ENCODE results near the gene ENPP1. TPM values are rescaled to one million over a fixed set of nuclear protein-coding genes. Genes with fewer than 3 reads are reported as not detected.

The ENPP1 gene
- total RNA-seq, 1 donor from 2014 or later: 14.7 TPM

GRCh38 chr6:131775886-131776285, 31.9 kb upstream of the ENPP1 start:
- H3K27ac ChIP-seq: no peak overlapping the region
- H3K4me1 ChIP-seq: peaks cover 13% of the 10 kb centered on the region
- no peaks in the 10 kb centered on the region for H3K9me3 ChIP-seq
- no peaks in the 10 kb centered on the region for H3K36me3 ChIP-seq
- DNase-seq (ENCODE audit: extremely low spot score in 2 of 2): no peak
- TF ChIP-seq CTCF (IDR thresholded peaks at IDR 0.05): no peak
- H3K4me3 ChIP-seq: no peak overlapping the region
- H3K27me3 ChIP-seq: no peaks in the 10 kb centered on the region
- intact Hi-C loops (cut with DNase I): no loop called here

GRCh38 chr6:131776985-131777384, 30.8 kb upstream of the ENPP1 start:
- Histone ChIP-seq H3K4me3 (no peak overlapping the region), H3K9me3 (no peaks in the 10 kb centered on the region), H3K4me1 (peaks cover 13% of the 10 kb centered on the region), H3K36me3 (no peaks in the 10 kb centered on the region), H3K27me3 (no peaks in the 10 kb centered on the region), H3K27ac (no peak overlapping the region)
- DNase-seq (ENCODE audit: extremely low spot score in 2 of 2): no peak
- intact Hi-C loops (cut with DNase I): no loop called here
- TF ChIP-seq POLR2A (IDR thresholded peaks at IDR 0.05): no peak
- TF ChIP-seq CTCF (IDR thresholded peaks at IDR 0.05): no peak
- no peak for TF ChIP-seq POLR2AphosphoS5 (IDR thresholded peaks at IDR 0.05; ENCODE audit: insufficient read depth in 1 of 2, low read depth in 1 of 2)

- no peak for DNase-seq (ENCODE audit: extremely low spot score in 2 of 2)
- no peak overlapping the region for H3K4me3 ChIP-seq
- no peaks in the 10 kb centered on the region for H3K9me3 ChIP-seq
- intact Hi-C loops (cut with DNase I): no loop called here
- no peaks in the 10 kb centered on the region for H3K36me3 ChIP-seq
- TF ChIP-seq POLR2AphosphoS5 (IDR thresholded peaks at IDR 0.05; ENCODE audit: insufficient read depth in 1 of 2, low read depth in 1 of 2) (no peak), POLR2A (IDR thresholded peaks at IDR 0.05) (no peak), CTCF (IDR thresholded peaks at IDR 0.05) (no peak)
- H3K27me3 ChIP-seq: no peaks in the 10 kb centered on the region
- peaks cover 9% of the 10 kb centered on the region for H3K4me1 ChIP-seq
- H3K27ac ChIP-seq: no peak overlapping the region
These were observed 29.7 kb upstream of the ENPP1 start for GRCh38 chr6:131778169-131778568.

- Histone ChIP-seq H3K9me3 (no peaks in the 10 kb centered on the region), H3K36me3 (no peaks in the 10 kb centered on the region), H3K4me3 (no peak overlapping the region), H3K4me1 (no peaks in the 10 kb centered on the region), H3K27ac (no peak overlapping the region), H3K27me3 (no peaks in the 10 kb centered on the region)
- intact Hi-C loops (cut with DNase I): no loop called here
- no peak for DNase-seq (ENCODE audit: extremely low spot score in 2 of 2)
- TF ChIP-seq CTCF (IDR thresholded peaks at IDR 0.05) (no peak), POLR2AphosphoS5 (IDR thresholded peaks at IDR 0.05; ENCODE audit: insufficient read depth in 1 of 2, low read depth in 1 of 2) (no peak), POLR2A (IDR thresholded peaks at IDR 0.05) (no peak)
These were observed 28.5 kb upstream of the ENPP1 start for GRCh38 chr6:131779304-131779703.

DNA sequence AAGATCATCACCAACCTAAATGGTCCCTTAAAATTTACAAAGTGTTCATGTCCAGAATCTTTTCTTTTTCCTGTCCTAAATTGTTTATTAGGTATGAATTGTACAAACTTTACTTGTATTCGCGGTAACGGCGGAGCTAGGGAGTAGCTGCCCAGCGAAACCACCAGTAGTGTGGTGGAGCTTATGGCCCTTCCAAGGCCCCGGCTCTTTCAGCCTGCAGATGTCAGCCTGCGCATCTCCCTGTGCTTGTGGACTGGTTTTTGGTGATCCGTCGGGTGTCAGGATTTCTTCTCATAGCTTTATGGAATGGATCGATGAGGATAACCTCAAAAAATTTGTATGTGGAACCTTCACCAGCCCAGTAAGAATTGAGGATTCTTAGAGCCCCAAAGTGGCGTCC, 27.2 kb upstream of the ENPP1 start:
- intact Hi-C loops (cut with DNase I): no loop called here
- TF ChIP-seq POLR2AphosphoS5 (IDR thresholded peaks at IDR 0.05; ENCODE audit: insufficient read depth in 1 of 2, low read depth in 1 of 2): no peak
- TF ChIP-seq CTCF (IDR thresholded peaks at IDR 0.05): no peak
- no peak for TF ChIP-seq POLR2A (IDR thresholded peaks at IDR 0.05)
- Histone ChIP-seq H3K27ac (no peak overlapping the region), H3K4me1 (no peaks in the 10 kb centered on the region), H3K27me3 (no peaks in the 10 kb centered on the region), H3K36me3 (no peaks in the 10 kb centered on the region), H3K9me3 (no peaks in the 10 kb centered on the region), H3K4me3 (no peak overlapping the region)
- no peak for DNase-seq (ENCODE audit: extremely low spot score in 2 of 2)

All from vagina (tissue), 2 donors.